Chondrocyte (in vitro differentiated cells): ENCODE data around the gene SH3BGRL2. TPM values are rescaled to one million over a fixed set of nuclear protein-coding genes. Genes with fewer than 3 reads are reported as not detected.
"Not testable (repeated sequence)": the region's sequence is repeated elsewhere in the genome, so short reads cannot be mapped to it uniquely, and the experiment has no call there.

Experiments
- DNase-seq: peaks from one replicate; pipeline ENCODE4 v3.0.0; 2021; ENCODE audit warnings: mixed read lengths, low spot score
- H3K27ac Mint-ChIP-seq: one replicate; pipeline ENCODE4 v1.8.0; 2021; ENCODE audit warnings: mild to moderate bottlenecking, moderate library complexity, mixed read lengths; ENCODE audit not compliant: unreplicated experiment
- H3K27me3 Mint-ChIP-seq: 2 replicates; pipeline ENCODE4 v1.8.0; 2021; ENCODE audit warnings: low read depth, mixed read lengths
- H3K36me3 Mint-ChIP-seq: 2 replicates; pipeline ENCODE4 v1.8.0; 2021; ENCODE audit warnings: low read depth, mixed read lengths
- H3K4me1 Mint-ChIP-seq: 2 replicates; pipeline ENCODE4 v1.8.0; 2021; ENCODE audit warnings: low read depth, mild to moderate bottlenecking, mixed read lengths
- H3K4me3 Mint-ChIP-seq: one replicate; pipeline ENCODE4 v1.8.0; 2021; ENCODE audit warnings: mild to moderate bottlenecking, moderate library complexity, mixed read lengths; ENCODE audit not compliant: unreplicated experiment
- H3K9me3 Mint-ChIP-seq: 2 replicates; pipeline ENCODE4 v1.8.0; 2021; ENCODE audit warnings: low read depth, mixed read lengths
- total RNA-seq: library from RNA; stranded (reverse); gene quantifications from 3 replicates; pipeline ENCODE4 v1.2.1, GENCODE V29; 2021
- TF ChIP-seq, protein P1 (sequence below): fragments of 200-600 bp; sonication (generic); IDR thresholded peaks from 2 replicates; pipeline ENCODE4 v1.5.0; 2021; ENCODE audit warnings: antibody characterized with exemption, mild to moderate bottlenecking, moderate library complexity

The SH3BGRL2 gene
- total RNA-seq, 1 donor from 2014 or later = 2.7 TPM

DNA sequence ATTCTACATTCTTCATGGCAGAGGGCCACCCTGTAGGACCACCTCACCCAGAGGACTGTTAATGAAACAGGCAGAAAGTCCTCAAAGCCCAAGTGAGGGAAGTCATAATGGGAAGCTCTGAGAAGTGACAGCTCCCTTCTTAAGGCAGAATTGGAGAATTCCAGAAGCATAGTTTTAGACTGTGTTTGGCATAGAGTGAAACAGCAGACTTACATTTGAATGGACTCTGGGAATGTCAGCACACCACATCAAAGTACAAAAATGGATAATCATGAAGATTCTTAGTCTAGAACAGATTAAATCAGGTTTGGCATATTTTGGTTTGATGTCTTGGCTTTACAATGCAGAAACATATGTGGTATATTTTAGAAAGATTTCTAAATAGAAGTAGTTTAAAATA, 17.9 kb downstream of the SH3BGRL2 start:
- H3K4me1 Mint-ChIP-seq = no peaks in the 10 kb centered on the region
- DNase-seq = no peak
- H3K27me3 Mint-ChIP-seq = no peaks in the 10 kb centered on the region
- no peaks in the 10 kb centered on the region for H3K9me3 Mint-ChIP-seq
- no peak overlapping the region for H3K4me3 Mint-ChIP-seq
- no peak overlapping the region for H3K27ac Mint-ChIP-seq
- H3K36me3 Mint-ChIP-seq = no peaks in the 10 kb centered on the region
- TF ChIP-seq, protein P1, sequence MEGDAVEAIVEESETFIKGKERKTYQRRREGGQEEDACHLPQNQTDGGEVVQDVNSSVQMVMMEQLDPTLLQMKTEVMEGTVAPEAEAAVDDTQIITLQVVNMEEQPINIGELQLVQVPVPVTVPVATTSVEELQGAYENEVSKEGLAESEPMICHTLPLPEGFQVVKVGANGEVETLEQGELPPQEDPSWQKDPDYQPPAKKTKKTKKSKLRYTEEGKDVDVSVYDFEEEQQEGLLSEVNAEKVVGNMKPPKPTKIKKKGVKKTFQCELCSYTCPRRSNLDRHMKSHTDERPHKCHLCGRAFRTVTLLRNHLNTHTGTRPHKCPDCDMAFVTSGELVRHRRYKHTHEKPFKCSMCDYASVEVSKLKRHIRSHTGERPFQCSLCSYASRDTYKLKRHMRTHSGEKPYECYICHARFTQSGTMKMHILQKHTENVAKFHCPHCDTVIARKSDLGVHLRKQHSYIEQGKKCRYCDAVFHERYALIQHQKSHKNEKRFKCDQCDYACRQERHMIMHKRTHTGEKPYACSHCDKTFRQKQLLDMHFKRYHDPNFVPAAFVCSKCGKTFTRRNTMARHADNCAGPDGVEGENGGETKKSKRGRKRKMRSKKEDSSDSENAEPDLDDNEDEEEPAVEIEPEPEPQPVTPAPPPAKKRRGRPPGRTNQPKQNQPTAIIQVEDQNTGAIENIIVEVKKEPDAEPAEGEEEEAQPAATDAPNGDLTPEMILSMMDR = no peak

DNA sequence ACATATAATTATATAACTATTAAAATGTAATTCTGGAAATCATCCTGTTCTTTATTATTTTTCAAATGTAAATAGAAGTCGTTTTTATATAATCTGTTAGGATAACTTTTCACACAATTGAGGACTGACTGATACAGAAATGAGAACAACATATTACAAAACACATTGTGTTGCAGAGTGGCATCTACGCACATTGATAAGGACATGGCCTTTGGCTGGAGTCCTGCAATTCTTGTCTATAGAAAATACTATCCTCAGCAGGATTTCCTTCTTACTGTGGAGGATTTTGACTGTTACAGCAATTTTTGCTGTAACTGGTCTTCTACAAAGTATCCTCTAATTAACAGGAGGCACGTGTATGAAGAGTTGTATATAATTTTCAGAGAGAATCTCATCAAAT, 19.8 kb downstream of the SH3BGRL2 start:
- Mint-ChIP-seq H3K9me3 (no peaks in the 10 kb centered on the region), H3K4me3 (no peak overlapping the region)

DNA sequence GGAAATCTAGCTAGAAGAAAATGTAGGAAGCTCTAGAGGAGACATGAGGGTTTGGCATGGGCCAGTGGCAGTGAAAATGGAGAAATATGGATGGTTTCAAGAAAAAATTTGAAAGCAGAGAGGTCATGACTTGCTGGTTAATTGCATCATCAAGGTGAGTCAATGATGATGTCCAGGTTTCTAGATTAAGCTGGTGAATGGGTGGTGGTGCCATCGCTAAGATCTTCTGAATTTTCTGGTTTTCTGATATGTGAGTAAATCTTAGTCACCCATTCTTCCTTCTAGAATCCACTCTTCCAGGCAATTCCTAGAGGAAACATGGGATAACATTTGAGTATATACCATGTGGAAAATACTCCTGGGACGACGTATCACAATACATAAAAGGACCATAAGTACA, 25.0 kb downstream of the SH3BGRL2 start:
- H3K9me3 Mint-ChIP-seq = peaks cover 10% of the 10 kb centered on the region
- no peak for DNase-seq

More for the DNA sequence above, 19.8 kb downstream of the SH3BGRL2 start:
- H3K27me3 Mint-ChIP-seq = no peaks in the 10 kb centered on the region
- no peak for DNase-seq
- H3K27ac Mint-ChIP-seq = no peak overlapping the region
- TF ChIP-seq, protein P1 = no peak
- H3K36me3 Mint-ChIP-seq = no peaks in the 10 kb centered on the region
- peaks cover 3% of the 10 kb centered on the region for H3K4me1 Mint-ChIP-seq

DNA sequence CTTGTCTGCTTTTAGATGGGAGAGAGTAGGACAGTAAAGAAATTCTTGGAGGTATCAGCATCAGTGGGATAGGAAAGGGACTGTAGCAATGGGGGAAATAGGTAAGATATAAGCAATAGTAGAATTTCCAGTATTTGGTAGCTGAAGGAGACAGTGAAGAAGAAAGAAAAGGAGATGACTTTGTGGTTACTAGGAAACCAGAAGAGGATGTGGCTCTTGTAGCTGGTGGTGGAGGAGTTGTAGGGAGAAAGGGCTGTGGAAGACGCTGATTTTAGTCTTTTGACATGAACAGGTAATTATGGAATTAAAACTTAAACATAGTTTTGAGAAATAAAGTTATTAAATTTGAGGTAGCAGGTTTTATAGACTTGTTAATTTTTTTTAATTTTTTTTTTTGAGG, 26.1 kb downstream of the SH3BGRL2 start:
- H3K27me3 Mint-ChIP-seq = no peaks in the 10 kb centered on the region

More for the DNA sequence above, 25.0 kb downstream of the SH3BGRL2 start:
- Mint-ChIP-seq H3K4me1 (peaks cover 3% of the 10 kb centered on the region), H3K27ac (no peak overlapping the region), H3K36me3 (peaks cover 2% of the 10 kb centered on the region), H3K4me3 (no peak overlapping the region), H3K27me3 (no peaks in the 10 kb centered on the region)
- TF ChIP-seq, protein P1 = no peak

DNA sequence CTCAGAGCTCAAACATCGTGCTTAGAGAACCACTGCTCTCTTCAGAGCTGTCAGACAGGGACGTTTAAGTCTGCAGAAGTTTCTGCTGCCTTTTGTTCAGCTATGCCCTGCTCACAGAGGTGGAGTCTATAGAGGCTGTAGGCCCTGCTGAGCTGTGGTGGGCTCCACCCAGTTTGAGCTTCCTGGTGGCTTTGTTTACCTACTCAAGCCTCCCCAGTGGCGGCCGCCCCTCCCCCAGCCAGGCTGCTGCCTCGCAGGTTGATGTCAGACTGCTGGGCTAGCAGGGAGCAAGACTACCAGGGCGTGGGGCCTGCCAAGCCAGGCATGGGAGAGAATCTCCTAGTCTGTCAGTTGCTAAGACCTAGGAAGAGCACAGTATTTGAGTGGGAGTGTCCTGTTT, 32.5 kb downstream of the SH3BGRL2 start:
- not testable (repeated sequence) for H3K27me3 Mint-ChIP-seq, H3K4me1 Mint-ChIP-seq, H3K27ac Mint-ChIP-seq, H3K4me3 Mint-ChIP-seq, H3K36me3 Mint-ChIP-seq, DNase-seq
- peaks cover 21% of the 10 kb centered on the region for H3K9me3 Mint-ChIP-seq

More for the DNA sequence above, 26.1 kb downstream of the SH3BGRL2 start:
- H3K4me1 Mint-ChIP-seq = peaks cover 3% of the 10 kb centered on the region
- TF ChIP-seq, protein P1 = no peak
- no peak overlapping the region for H3K4me3 Mint-ChIP-seq
- H3K36me3 Mint-ChIP-seq = peaks cover 2% of the 10 kb centered on the region
- H3K27ac Mint-ChIP-seq = no peak overlapping the region
- no peak for DNase-seq
- peaks cover 13% of the 10 kb centered on the region for H3K9me3 Mint-ChIP-seq
